ENCODE measurements around the gene C2CD2. TPM values are rescaled to one million over a fixed set of nuclear protein-coding genes. Genes with fewer than 3 reads are reported as not detected.

C2CD2 gene
- total and polyA plus RNA-seq, 2 of the 4 experiments (the other 2 are of a cell fraction), result 15.6 to 25.3 TPM

GRCh38 chr21:41908829-41909228 is 45.0 kb downstream of the C2CD2 start:
- no peaks in the 10 kb centered on the region for H3K4me1 ChIP-seq (ENCODE audit: control insufficient read depth, insufficient read depth, low read length)
- H3K18ac ChIP-seq (ENCODE audit: low read depth, low read length), result no peak overlapping the region
- no peak overlapping the region for H3K14ac ChIP-seq (replicated peaks; ENCODE audit: low read depth, low read length)
- H2BK120ac ChIP-seq (ENCODE audit: low read depth, low read length), result no peak overlapping the region
- no peaks in the 10 kb centered on the region for H3K79me1 ChIP-seq (ENCODE audit: low read depth in 1 of 2, low read length in 2 of 2)
- dilution Hi-C loops (cut with HindIII; ENCODE audit: low sequenced_read_pairs, unreplicated experiment) (no loop called here), in situ Hi-C loops (cut with MboI; ENCODE audit: low sequenced_read_pairs) (no loop called here), intact Hi-C loops (cut with micrococcal nuclease) (no loop called here)
- H3K4ac ChIP-seq (ENCODE audit: low read depth, low read length), result no peak overlapping the region
- BruUV-seq (replicated peaks), result no TSS peak
- H2BK15ac ChIP-seq (ENCODE audit: low read depth, low read length), result no peak overlapping the region
- no peaks in the 10 kb centered on the region for H3K27me3 ChIP-seq (ENCODE audit: control insufficient read depth, insufficient read depth, low read length)
- H3K9me1 ChIP-seq (ENCODE audit: insufficient read depth, low read length), result peaks cover 3% of the 10 kb centered on the region; the same call in 1 of the 2 replicates
- DNase-seq, result no peak
- no peak overlapping the region for H2AK9ac ChIP-seq (replicated peaks; ENCODE audit: low read depth, low read length, poor library complexity)
- H3K27ac ChIP-seq (ENCODE audit: insufficient read depth, low read length), result no peak overlapping the region
- H3K36me3 ChIP-seq (ENCODE audit: control insufficient read depth, insufficient read depth, low read length), result peaks cover 45% of the 10 kb centered on the region
- TF ChIP-seq RFX5 (IDR thresholded peaks at IDR 0.05; ENCODE audit: low read depth, low read length), result no peak
- TF ChIP-seq CTCF (conservative IDR thresholded peaks at IDR 0.05; ENCODE audit: low read depth, low read length), result no peak
- TF ChIP-seq SMC3 (IDR thresholded peaks at IDR 0.05; ENCODE audit: low read depth, low read length), result no peak
- no peak for TF ChIP-seq NFE2L2 (IDR thresholded peaks at IDR 0.05; ENCODE audit: low read depth, low read length)
- no peak for TF ChIP-seq BHLHE40 (IDR thresholded peaks at IDR 0.05; ENCODE audit: low read depth, low read length)
- no peak for TF ChIP-seq RCOR1 (IDR thresholded peaks at IDR 0.05; ENCODE audit: insufficient replicate concordance, low read length)
- TF ChIP-seq MAFK (IDR thresholded peaks at IDR 0.05; ENCODE audit: low read depth, low read length), result no peak
- no peak for TF ChIP-seq CHD1 (IDR thresholded peaks at IDR 0.05; ENCODE audit: low read depth, low read length)
- no peak for TF ChIP-seq MAZ (IDR thresholded peaks at IDR 0.05; ENCODE audit: borderline replicate concordance, low read depth, low read length)
- TF ChIP-seq, protein P1, sequence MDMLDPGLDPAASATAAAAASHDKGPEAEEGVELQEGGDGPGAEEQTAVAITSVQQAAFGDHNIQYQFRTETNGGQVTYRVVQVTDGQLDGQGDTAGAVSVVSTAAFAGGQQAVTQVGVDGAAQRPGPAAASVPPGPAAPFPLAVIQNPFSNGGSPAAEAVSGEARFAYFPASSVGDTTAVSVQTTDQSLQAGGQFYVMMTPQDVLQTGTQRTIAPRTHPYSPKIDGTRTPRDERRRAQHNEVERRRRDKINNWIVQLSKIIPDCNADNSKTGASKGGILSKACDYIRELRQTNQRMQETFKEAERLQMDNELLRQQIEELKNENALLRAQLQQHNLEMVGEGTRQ (IDR thresholded peaks at IDR 0.05; ENCODE audit: low read depth, low read length), result no peak
- TF ChIP-seq FOS (IDR thresholded peaks at IDR 0.05; ENCODE audit: low read depth, low read length), result no peak
- TF ChIP-seq RAD21 (IDR thresholded peaks at IDR 0.05; ENCODE audit: low read length), result no peak
- TF ChIP-seq POLR2A (IDR thresholded peaks at IDR 0.05; ENCODE audit: low read depth, low read length), result no peak
- no peak overlapping the region for H3K23ac ChIP-seq (ENCODE audit: low read depth, low read length)
- H3K4me2 ChIP-seq (ENCODE audit: low read depth, low read length), result no peak overlapping the region
- H4K8ac ChIP-seq (ENCODE audit: low read depth in 2 of 2, low read length in 2 of 2), result no peak overlapping the region
- no peak overlapping the region for H4K91ac ChIP-seq (ENCODE audit: insufficient read depth, low read depth, low read length)
- no peak overlapping the region for H3K56ac ChIP-seq (ENCODE audit: extremely low read depth, insufficient read depth, low read length)
- no peak overlapping the region for H3K4me3 ChIP-seq (ENCODE audit: insufficient read depth, low read depth, low read length)
- WGBS, 2 experiments (ENCODE audit: extremely low coverage in 2 of 2, insufficient read length in 1 of 2), result no CpG with 5 or more reads among the region's 3 CpGs
- no peak overlapping the region for H2AFZ ChIP-seq (replicated peaks; ENCODE audit: low read length, poor library complexity)
- no peak overlapping the region for H2AK5ac ChIP-seq (ENCODE audit: low read depth, low read length)
- no peaks in the 10 kb centered on the region for H4K20me1 ChIP-seq (ENCODE audit: insufficient read depth, low read length)
- ATAC-seq (ENCODE audit: low read depth), result no peak
- H3K9ac ChIP-seq (ENCODE audit: low read depth, low read length), result no peak overlapping the region
- no peak overlapping the region for H2BK20ac ChIP-seq (ENCODE audit: low read depth, low read length)
- H3K9me3 ChIP-seq (ENCODE audit: control insufficient read depth, insufficient read depth, low read length), result no peaks in the 10 kb centered on the region
- no peak overlapping the region for H4K5ac ChIP-seq (ENCODE audit: low read depth, low read length)
- ChIA-PET POLR2A (ENCODE audit: unreplicated experiment) (no interaction called here), CTCF (no interaction called here)
- no peak overlapping the region for H2BK5ac ChIP-seq (ENCODE audit: low read depth, low read length, poor library complexity, severe bottlenecking)
